HEK293 (cell line): ENCODE data around the gene SCN7A.

Experiments
- BCL11B ChIP-seq: fragments of 450-650 bp; formaldehyde crosslinking; IDR thresholded peaks from 2 replicates; pipeline ENCODE4 v1.5.1; 2016; ENCODE audit warnings: low read depth, missing biosample characterization, missing genetic modification characterization
- EGR2 ChIP-seq: fragments of 450-650 bp; formaldehyde crosslinking; IDR thresholded peaks from 2 replicates; pipeline ENCODE4 v1.5.1; 2016; ENCODE audit warnings: low read depth, missing biosample characterization, missing genetic modification characterization
- FEZF1 ChIP-seq: fragments of 450-650 bp; formaldehyde crosslinking; IDR thresholded peaks from 2 replicates; pipeline ENCODE4 v1.5.1; 2016; ENCODE audit warnings: missing biosample characterization, missing genetic modification characterization
- GFI1B ChIP-seq: fragments of 450-650 bp; formaldehyde crosslinking; IDR thresholded peaks from 2 replicates; pipeline ENCODE4 v1.5.1; 2016; ENCODE audit warnings: missing biosample characterization, missing genetic modification characterization
- GLIS2 ChIP-seq: fragments of 450-650 bp; formaldehyde crosslinking; IDR thresholded peaks from 2 replicates; pipeline ENCODE4 v1.5.1; 2016; ENCODE audit warnings: missing biosample characterization, missing genetic modification characterization
- MZF1 ChIP-seq: fragments of 450-650 bp; formaldehyde crosslinking; IDR thresholded peaks from 2 replicates; pipeline ENCODE4 v1.5.1; 2017; ENCODE audit warnings: missing biosample characterization, missing genetic modification characterization, borderline replicate concordance
- RBAK ChIP-seq: fragments of 450-650 bp; formaldehyde crosslinking; IDR thresholded peaks from 2 replicates; pipeline ENCODE4 v1.5.1; 2016; ENCODE audit warnings: missing biosample characterization, missing genetic modification characterization
- SALL2 ChIP-seq: fragments of 450-650 bp; formaldehyde crosslinking; IDR thresholded peaks from 2 replicates; pipeline ENCODE4 v1.5.0; 2017; ENCODE audit warnings: missing biosample characterization, mild to moderate bottlenecking, missing genetic modification characterization, borderline replicate concordance
- SP7 ChIP-seq: fragments of 450-650 bp; formaldehyde crosslinking; IDR thresholded peaks from 2 replicates; pipeline ENCODE4 v1.5.1; 2016; ENCODE audit warnings: missing biosample characterization, missing genetic modification characterization
- WT1 ChIP-seq: fragments of 450-650 bp; formaldehyde crosslinking; IDR thresholded peaks from 2 replicates; pipeline ENCODE4 v1.5.1; 2016; ENCODE audit warnings: missing biosample characterization, missing genetic modification characterization
- YY1 ChIP-seq: fragments of 450-650 bp; formaldehyde crosslinking; IDR thresholded peaks from 2 replicates; pipeline ENCODE4 v1.5.1; 2018; ENCODE audit warnings: missing biosample characterization, missing genetic modification characterization
- ZFP3 ChIP-seq: fragments of 450-650 bp; formaldehyde crosslinking; IDR thresholded peaks from 2 replicates; pipeline ENCODE4 v1.5.1; 2016; ENCODE audit warnings: low read depth, missing biosample characterization, missing genetic modification characterization
- ZFP69B ChIP-seq: fragments of 450-650 bp; formaldehyde crosslinking; IDR thresholded peaks from 2 replicates; pipeline ENCODE4 v1.5.1; 2016; ENCODE audit warnings: missing biosample characterization, missing genetic modification characterization
- ZIC2 ChIP-seq: fragments of 450-650 bp; formaldehyde crosslinking; IDR thresholded peaks from 2 replicates; pipeline ENCODE4 v1.5.1; 2016; ENCODE audit warnings: missing biosample characterization, missing genetic modification characterization
- ZNF112 ChIP-seq: fragments of 450-650 bp; formaldehyde crosslinking; IDR thresholded peaks from 2 replicates; pipeline ENCODE4 v1.5.0; 2017; ENCODE audit warnings: missing biosample characterization, missing genetic modification characterization
- ZNF114 ChIP-seq: fragments of 450-650 bp; formaldehyde crosslinking; IDR thresholded peaks from 2 replicates; pipeline ENCODE4 v1.5.0; 2017; ENCODE audit warnings: missing biosample characterization, missing genetic modification characterization
- ZNF121 ChIP-seq: fragments of 450-650 bp; formaldehyde crosslinking; IDR thresholded peaks from 2 replicates; pipeline ENCODE4 v1.5.1; 2016; ENCODE audit warnings: missing biosample characterization, missing genetic modification characterization
- ZNF132 ChIP-seq: fragments of 450-650 bp; formaldehyde crosslinking; IDR thresholded peaks from 2 replicates; pipeline ENCODE4 v1.5.1; 2017; ENCODE audit warnings: missing biosample characterization, missing genetic modification characterization, borderline replicate concordance
- ZNF133 ChIP-seq: fragments of 450-650 bp; formaldehyde crosslinking; IDR thresholded peaks from 2 replicates; pipeline ENCODE4 v1.5.1; 2016; ENCODE audit warnings: missing biosample characterization, missing genetic modification characterization
- ZNF138 ChIP-seq: fragments of 450-650 bp; formaldehyde crosslinking; IDR thresholded peaks from 2 replicates; pipeline ENCODE4 v1.5.1; 2016; ENCODE audit warnings: missing biosample characterization, missing genetic modification characterization, borderline replicate concordance
- ZNF146 ChIP-seq: fragments of 450-650 bp; formaldehyde crosslinking; IDR thresholded peaks from 2 replicates; pipeline ENCODE4 v1.5.1; 2016; ENCODE audit warnings: missing biosample characterization, missing genetic modification characterization
- ZNF175 ChIP-seq: fragments of 450-650 bp; formaldehyde crosslinking; IDR thresholded peaks from 2 replicates; pipeline ENCODE4 v1.5.1; 2016; ENCODE audit warnings: missing biosample characterization, missing genetic modification characterization
- ZNF266 ChIP-seq: fragments of 450-650 bp; formaldehyde crosslinking; IDR thresholded peaks from 2 replicates; pipeline ENCODE4 v1.5.1; 2016; ENCODE audit warnings: missing biosample characterization, missing genetic modification characterization, low read depth
- ZNF292 ChIP-seq: fragments of 450-650 bp; formaldehyde crosslinking; IDR thresholded peaks from 2 replicates; pipeline ENCODE4 v1.5.1; 2016; ENCODE audit warnings: low read depth, missing biosample characterization, missing genetic modification characterization, borderline replicate concordance
- ZNF37A ChIP-seq: fragments of 450-650 bp; IDR thresholded peaks from 2 replicates; pipeline ENCODE4 v1.5.1; 2018; ENCODE audit warnings: missing biosample characterization, missing genetic modification characterization
- ZNF558 ChIP-seq: fragments of 450-650 bp; formaldehyde crosslinking; IDR thresholded peaks from 2 replicates; pipeline ENCODE4 v1.5.1; 2016; ENCODE audit warnings: missing biosample characterization, missing genetic modification characterization
- ZNF621 ChIP-seq: fragments of 450-650 bp; formaldehyde crosslinking; IDR thresholded peaks from 2 replicates; pipeline ENCODE4 v1.5.1; 2017; ENCODE audit warnings: missing biosample characterization, missing genetic modification characterization
- ZNF626 ChIP-seq: fragments of 450-650 bp; sonication (Bioruptor Pico); formaldehyde crosslinking; IDR thresholded peaks from 2 replicates; pipeline ENCODE4 v1.5.1; 2018; ENCODE audit warnings: missing biosample characterization, missing genetic modification characterization, inconsistent platforms
- ZNF664 ChIP-seq: fragments of 450-650 bp; formaldehyde crosslinking; IDR thresholded peaks from 2 replicates; pipeline ENCODE4 v1.5.1; 2016; ENCODE audit warnings: missing biosample characterization, missing genetic modification characterization
- ZNF677 ChIP-seq: fragments of 450-650 bp; IDR thresholded peaks from 2 replicates; pipeline ENCODE4 v1.5.0; 2018; ENCODE audit warnings: missing biosample characterization, mild to moderate bottlenecking, missing genetic modification characterization, moderate library complexity
- ZSCAN23 ChIP-seq: fragments of 450-650 bp; formaldehyde crosslinking; IDR thresholded peaks from 2 replicates; pipeline ENCODE4 v1.5.1; 2016; ENCODE audit warnings: missing biosample characterization, missing genetic modification characterization
- ZXDB ChIP-seq: fragments of 450-650 bp; formaldehyde crosslinking; IDR thresholded peaks from 2 replicates; pipeline ENCODE4 v1.5.1; 2016; ENCODE audit warnings: missing biosample characterization, missing genetic modification characterization
- TF ChIP-seq, protein P1 (sequence below): fragments of 450-650 bp; formaldehyde crosslinking; IDR thresholded peaks from 2 replicates; pipeline ENCODE4 v1.5.1; 2016; ENCODE audit warnings: missing biosample characterization, missing genetic modification characterization
- TF ChIP-seq, protein P2 (sequence below): fragments of 450-650 bp; IDR thresholded peaks from 2 replicates; pipeline ENCODE4 v1.5.1; 2018; ENCODE audit warnings: missing biosample characterization, missing genetic modification characterization
- TF ChIP-seq, protein P3 (sequence below): fragments of 450-650 bp; formaldehyde crosslinking; IDR thresholded peaks from 2 replicates; pipeline ENCODE4 v1.5.1; 2017; ENCODE audit warnings: missing biosample characterization, missing genetic modification characterization
- TF ChIP-seq, protein P4 (sequence below): fragments of 450-650 bp; formaldehyde crosslinking; IDR thresholded peaks from 2 replicates; pipeline ENCODE4 v1.5.1; 2016; ENCODE audit warnings: missing biosample characterization, missing genetic modification characterization, borderline replicate concordance

Gene SCN7A

DNA sequence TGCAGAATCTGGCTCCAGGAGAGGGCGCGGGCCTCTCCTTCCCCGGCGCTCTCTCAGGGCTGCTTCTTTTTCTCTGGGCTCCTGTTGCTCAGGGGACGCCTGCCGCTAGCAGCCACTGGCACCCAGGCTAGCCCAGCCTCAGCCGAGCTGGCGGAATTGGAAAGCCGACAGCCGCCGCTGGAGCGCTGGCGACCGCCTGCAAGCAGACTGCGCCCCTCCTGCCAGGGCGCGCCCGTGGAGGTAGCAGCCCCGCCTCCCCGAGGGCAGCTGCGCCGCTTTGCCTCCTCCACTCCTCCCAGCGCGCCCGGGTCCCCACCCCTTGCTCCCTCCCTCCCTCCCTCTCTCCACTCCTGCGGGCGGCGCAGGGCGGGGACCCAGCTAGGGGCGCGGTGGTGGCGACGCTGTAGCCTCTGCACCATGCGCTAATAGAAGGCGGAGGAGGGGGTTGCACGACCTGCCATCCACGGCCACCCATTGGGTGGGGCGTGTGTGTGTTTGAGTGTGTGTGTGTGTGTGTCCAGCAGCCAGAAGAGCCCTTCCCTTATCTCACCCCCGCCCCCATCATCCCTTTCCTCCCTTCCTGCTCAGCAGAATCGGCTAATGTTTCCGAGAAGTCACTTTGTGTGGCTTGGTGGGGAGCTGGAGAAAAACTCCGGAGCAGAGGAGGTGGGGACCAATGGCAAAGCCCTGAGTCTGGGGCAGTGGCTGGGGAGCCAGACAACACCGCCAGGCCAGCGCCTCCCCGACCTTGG lies 118.1 kb downstream of the SCN7A start, which contains the start of gene SCN9A (continued):
- peak; percentile 65; the same call in 1 of the 2 replicates for TF ChIP-seq SP7
- TF ChIP-seq, protein P1, sequence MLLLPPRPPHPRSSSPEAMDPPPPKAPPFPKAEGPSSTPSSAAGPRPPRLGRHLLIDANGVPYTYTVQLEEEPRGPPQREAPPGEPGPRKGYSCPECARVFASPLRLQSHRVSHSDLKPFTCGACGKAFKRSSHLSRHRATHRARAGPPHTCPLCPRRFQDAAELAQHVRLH (tag by site-specific recombination), result no peak
- no peak for TF ChIP-seq ZNF626 (tag by site-specific recombination)
- TF ChIP-seq ZNF121, result no peak
- no peak for TF ChIP-seq ZNF664 (tag by site-specific recombination)
- no peak; the same call in 1 of the 2 replicates for TF ChIP-seq ZXDB (tag by site-specific recombination)
- no peak for TF ChIP-seq ZNF175 (tag by site-specific recombination)
- TF ChIP-seq ZNF266, result no peak
- TF ChIP-seq EGR2 (tag by site-specific recombination), result peak; percentile 87
- TF ChIP-seq, protein P2, sequence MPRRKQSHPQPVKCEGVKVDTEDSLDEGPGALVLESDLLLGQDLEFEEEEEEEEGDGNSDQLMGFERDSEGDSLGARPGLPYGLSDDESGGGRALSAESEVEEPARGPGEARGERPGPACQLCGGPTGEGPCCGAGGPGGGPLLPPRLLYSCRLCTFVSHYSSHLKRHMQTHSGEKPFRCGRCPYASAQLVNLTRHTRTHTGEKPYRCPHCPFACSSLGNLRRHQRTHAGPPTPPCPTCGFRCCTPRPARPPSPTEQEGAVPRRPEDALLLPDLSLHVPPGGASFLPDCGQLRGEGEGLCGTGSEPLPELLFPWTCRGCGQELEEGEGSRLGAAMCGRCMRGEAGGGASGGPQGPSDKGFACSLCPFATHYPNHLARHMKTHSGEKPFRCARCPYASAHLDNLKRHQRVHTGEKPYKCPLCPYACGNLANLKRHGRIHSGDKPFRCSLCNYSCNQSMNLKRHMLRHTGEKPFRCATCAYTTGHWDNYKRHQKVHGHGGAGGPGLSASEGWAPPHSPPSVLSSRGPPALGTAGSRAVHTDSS (tag by site-specific recombination), result no peak
- TF ChIP-seq ZNF292 (tag by site-specific recombination), result no peak
- TF ChIP-seq GFI1B (tag by site-specific recombination), result no peak
- TF ChIP-seq, protein P3, sequence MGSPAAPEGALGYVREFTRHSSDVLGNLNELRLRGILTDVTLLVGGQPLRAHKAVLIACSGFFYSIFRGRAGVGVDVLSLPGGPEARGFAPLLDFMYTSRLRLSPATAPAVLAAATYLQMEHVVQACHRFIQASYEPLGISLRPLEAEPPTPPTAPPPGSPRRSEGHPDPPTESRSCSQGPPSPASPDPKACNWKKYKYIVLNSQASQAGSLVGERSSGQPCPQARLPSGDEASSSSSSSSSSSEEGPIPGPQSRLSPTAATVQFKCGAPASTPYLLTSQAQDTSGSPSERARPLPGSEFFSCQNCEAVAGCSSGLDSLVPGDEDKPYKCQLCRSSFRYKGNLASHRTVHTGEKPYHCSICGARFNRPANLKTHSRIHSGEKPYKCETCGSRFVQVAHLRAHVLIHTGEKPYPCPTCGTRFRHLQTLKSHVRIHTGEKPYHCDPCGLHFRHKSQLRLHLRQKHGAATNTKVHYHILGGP (tag by site-specific recombination), result no peak
- no peak for TF ChIP-seq ZNF133
- TF ChIP-seq ZNF112 (tag by site-specific recombination), result no peak
- TF ChIP-seq ZNF558 (tag by site-specific recombination), result no peak
- TF ChIP-seq ZIC2 (tag by site-specific recombination), result peak; percentile 85
- TF ChIP-seq ZSCAN23, result no peak
- no peak for TF ChIP-seq SALL2
- TF ChIP-seq ZNF677 (tag by site-specific recombination), result no peak
- no peak for TF ChIP-seq YY1 (tag by site-specific recombination)
- TF ChIP-seq WT1 (tag by site-specific recombination), result peak; percentile 89
- no peak for TF ChIP-seq ZNF621 (tag by site-specific recombination)
- no peak for TF ChIP-seq ZFP3 (tag by site-specific recombination)
- TF ChIP-seq, protein P4, sequence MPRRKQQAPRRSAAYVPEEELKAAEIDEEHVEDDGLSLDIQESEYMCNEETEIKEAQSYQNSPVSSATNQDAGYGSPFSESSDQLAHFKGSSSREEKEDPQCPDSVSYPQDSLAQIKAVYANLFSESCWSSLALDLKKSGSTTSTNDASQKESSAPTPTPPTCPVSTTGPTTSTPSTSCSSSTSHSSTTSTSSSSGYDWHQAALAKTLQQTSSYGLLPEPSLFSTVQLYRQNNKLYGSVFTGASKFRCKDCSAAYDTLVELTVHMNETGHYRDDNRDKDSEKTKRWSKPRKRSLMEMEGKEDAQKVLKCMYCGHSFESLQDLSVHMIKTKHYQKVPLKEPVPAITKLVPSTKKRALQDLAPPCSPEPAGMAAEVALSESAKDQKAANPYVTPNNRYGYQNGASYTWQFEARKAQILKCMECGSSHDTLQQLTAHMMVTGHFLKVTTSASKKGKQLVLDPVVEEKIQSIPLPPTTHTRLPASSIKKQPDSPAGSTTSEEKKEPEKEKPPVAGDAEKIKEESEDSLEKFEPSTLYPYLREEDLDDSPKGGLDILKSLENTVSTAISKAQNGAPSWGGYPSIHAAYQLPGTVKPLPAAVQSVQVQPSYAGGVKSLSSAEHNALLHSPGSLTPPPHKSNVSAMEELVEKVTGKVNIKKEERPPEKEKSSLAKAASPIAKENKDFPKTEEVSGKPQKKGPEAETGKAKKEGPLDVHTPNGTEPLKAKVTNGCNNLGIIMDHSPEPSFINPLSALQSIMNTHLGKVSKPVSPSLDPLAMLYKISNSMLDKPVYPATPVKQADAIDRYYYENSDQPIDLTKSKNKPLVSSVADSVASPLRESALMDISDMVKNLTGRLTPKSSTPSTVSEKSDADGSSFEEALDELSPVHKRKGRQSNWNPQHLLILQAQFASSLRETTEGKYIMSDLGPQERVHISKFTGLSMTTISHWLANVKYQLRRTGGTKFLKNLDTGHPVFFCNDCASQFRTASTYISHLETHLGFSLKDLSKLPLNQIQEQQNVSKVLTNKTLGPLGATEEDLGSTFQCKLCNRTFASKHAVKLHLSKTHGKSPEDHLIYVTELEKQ (tag by site-specific recombination), result no peak
- peak; percentile 58; the same call in 1 of the 2 replicates for TF ChIP-seq MZF1 (tag by site-specific recombination)
- no peak for TF ChIP-seq ZNF138 (tag by site-specific recombination)
- no peak for TF ChIP-seq ZNF146 (tag by site-specific recombination)
- TF ChIP-seq ZFP69B (tag by site-specific recombination), result no peak
- TF ChIP-seq FEZF1 (tag by site-specific recombination), result 0 out of 2 replicates have a peak, but pooled peaks have one; percentile 13
- no peak for TF ChIP-seq RBAK (tag by site-specific recombination)
- TF ChIP-seq BCL11B (tag by site-specific recombination), result no peak
- peak; percentile 90 for TF ChIP-seq GLIS2 (tag by site-specific recombination)
- no peak for TF ChIP-seq ZNF37A (tag by site-specific recombination)
- TF ChIP-seq ZNF132 (tag by site-specific recombination), result no peak
- no peak for TF ChIP-seq ZNF114 (tag by site-specific recombination)
